LHCN-M2 (cell line): ENCODE data around the gene CTF1. TPM values are rescaled to one million over a fixed set of nuclear protein-coding genes. Genes with fewer than 3 reads are reported as not detected.
"Not testable (repeated sequence)": the region's sequence is repeated elsewhere in the genome, so short reads cannot be mapped to it uniquely, and the experiment has no call there.

ENCODE experiments used
- DNase-seq: peaks from one replicate; pipeline ENCODE4 v3.0.0-alpha.2; 2012; ENCODE audit warnings: low read depth
- total RNA-seq: library from RNA; depleted of rRNA; stranded (reverse); fragments of >200 nt; gene quantifications from 2 replicates; pipeline ENCODE4 v1.2.3, GENCODE V29; 2014

CTF1 gene
- total RNA-seq, 1 experiment from 2014 or later = 4.1 TPM

GRCh38 chr16:30887927-30888326 lies 8.5 kb upstream of the CTF1 start:
- DNase-seq = no peak

DNA sequence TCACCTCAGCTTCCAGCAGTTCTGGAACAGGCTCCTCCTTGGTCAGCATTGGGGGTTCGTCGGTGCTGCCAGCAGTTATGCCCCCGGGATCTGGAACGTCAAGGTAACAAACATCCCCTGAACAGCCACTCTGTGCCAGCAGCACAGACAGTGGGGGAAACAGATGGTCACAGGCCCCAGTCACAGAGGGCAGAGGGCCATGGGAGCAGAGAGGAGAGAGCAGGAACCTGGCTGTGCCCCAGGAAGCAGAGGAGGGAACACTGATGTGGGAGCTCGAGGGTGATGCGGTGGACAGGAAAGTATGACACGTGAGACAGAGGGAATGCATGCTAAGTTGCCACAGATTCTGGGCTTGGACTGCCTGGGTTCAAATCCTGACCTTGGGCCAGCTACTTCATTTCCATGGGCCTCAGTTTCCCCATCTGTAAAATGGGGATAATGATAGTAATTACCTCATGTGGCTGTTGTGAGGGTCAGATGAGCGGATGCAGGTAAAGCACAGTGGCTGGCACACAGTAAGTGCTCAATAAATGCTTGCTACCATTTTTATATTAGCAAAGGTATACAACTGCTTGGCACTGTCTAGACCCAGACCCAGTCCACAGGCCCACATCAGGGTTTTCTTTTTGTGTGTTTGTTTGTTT lies 7.4 kb upstream of the CTF1 start:
- no peak for DNase-seq

GRCh38 chr16:30889721-30890120 lies 6.7 kb upstream of the CTF1 start:
- DNase-seq = no peak

GRCh38 chr16:30891043-30891823 lies 5.2 kb upstream of the CTF1 start:
- not testable (repeated sequence) for DNase-seq

DNA sequence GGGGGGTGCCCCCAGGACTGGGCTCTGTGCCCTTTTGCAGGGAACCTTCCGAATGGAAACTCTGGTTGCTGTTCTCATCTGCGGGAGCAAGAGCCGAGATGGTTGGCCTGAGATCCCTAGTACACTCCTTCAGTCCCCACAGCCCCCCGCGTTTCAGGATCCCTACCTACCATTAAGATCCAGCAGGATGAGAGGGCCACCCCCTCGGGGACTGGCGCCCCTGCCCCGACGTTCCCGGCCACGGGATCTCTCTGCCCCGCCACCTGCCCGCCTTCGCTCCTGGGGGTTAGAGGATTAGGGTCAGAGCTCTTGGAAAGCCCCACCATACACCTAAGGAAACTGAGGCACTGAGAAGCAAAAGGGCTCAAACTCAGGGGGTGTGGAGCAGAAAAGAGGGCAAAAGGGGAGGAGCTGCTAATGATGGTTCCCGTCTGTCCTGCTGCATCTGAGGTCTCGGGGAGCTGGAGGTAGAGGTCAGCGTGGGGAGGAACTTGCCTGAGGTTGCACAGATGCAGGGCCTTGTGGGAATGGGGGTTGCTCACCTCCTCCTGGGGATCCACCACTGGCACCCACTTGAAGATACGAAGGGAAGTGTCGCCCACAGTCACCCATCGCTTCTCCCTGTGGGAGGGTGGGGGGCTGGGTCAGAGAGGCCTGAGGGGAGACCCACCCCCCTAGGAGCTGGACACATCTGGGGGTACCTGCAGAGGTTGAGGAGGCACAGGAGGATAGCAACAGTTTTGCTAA lies 3.6 kb upstream of the CTF1 start:
- no peak for DNase-seq

- no peak for DNase-seq
These were observed 3.0 kb upstream of the CTF1 start for GRCh38 chr16:30893417-30893743.

- peak; percentile 79 for DNase-seq
These were observed 2.5 kb upstream of the CTF1 start, which contains the start of gene BCL7C for GRCh38 chr16:30893744-30894539. BCL7C (minus strand) TSS chr16:30894077; CDS start chr16:30893944, 133 bp downstream.

DNA sequence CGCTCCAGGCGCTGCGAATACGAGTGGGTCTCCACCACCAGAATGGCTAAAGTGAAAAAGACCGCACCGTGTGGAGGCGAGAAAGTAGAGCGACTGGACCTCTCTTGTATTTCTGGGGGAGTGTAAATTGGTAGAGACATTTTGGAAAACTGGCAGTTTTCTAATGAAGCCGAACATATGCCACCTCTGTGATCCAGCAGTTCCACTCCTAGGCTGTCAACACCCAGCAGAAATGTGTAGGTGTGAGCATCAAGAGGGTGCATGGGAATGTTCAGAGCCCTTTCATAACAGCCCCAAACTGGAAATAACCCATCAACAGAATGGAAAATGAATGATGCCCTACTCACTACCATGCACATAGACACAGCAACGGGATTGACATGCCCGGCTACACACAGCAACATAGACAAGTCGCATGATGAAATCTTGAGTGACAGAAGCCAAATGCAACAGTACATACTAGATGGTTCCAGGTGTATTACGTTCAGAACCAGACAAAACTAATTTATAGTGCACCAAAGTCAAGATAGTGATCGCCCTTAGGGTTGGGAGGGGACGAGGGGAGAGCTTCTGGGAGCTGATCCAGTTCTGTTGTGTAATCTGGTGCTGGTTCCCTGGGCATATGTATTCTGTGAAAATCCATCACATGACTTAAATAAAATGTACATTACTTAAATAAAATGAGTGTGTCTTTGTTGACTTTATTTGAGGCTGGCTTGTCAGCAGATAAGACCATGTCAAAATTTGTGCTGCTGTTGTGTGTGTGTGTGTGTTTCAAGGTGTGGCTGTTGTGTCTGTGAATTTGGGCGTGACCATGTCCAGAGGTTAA lies 1.7 kb upstream of the CTF1 start:
- DNase-seq = no peak

GRCh38 chr16:30895627-30896260 lies 670 bp upstream of the CTF1 start:
- DNase-seq = no peak

DNA sequence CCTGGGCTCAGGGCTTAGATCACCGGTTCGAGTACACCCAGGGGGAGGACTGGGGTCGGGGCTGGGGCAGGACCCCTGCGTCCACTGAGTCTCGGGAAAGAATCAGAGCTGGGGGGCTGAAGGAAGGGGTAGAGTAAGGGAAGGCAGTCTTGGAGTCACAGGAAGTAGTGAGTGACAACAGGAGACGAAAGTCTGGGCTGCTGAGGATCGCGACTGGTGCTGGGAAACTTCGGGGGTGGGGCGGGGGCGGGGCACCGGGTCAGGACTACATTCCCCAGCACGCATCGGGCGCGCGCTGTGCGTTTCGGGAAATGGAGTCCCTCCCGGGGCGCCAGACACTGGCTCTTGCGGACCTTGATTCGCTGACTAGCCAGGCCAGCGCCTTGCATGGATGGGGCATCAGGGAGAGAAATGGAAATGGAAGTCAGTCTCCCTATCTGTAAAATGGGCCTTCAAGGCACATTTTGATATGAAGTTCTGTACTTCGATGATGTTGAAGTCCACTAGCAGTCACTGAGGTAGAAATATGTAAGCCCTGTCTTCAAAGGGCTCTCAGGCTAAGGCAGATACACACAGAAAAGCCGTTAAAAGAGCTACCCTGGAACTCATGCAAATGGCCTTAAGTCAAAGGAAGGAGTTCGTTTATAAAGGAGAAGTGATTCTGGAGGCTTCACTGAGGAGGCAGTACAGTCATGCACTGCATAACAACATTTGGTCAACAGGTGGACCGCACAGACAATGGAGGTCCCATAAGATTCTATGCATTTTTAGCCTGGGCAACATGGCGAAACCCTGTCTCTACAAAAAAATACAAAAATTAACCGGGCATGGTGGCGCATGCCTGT lies 697 bp downstream of the CTF1 start:
- peak; percentile 87 for DNase-seq

GRCh38 chr16:30899794-30900193 lies 3.4 kb downstream of the CTF1 start:
- DNase-seq = no peak

- no peak for DNase-seq
These were observed 4.2 kb downstream of the CTF1 start for GRCh38 chr16:30900588-30900987.

DNA sequence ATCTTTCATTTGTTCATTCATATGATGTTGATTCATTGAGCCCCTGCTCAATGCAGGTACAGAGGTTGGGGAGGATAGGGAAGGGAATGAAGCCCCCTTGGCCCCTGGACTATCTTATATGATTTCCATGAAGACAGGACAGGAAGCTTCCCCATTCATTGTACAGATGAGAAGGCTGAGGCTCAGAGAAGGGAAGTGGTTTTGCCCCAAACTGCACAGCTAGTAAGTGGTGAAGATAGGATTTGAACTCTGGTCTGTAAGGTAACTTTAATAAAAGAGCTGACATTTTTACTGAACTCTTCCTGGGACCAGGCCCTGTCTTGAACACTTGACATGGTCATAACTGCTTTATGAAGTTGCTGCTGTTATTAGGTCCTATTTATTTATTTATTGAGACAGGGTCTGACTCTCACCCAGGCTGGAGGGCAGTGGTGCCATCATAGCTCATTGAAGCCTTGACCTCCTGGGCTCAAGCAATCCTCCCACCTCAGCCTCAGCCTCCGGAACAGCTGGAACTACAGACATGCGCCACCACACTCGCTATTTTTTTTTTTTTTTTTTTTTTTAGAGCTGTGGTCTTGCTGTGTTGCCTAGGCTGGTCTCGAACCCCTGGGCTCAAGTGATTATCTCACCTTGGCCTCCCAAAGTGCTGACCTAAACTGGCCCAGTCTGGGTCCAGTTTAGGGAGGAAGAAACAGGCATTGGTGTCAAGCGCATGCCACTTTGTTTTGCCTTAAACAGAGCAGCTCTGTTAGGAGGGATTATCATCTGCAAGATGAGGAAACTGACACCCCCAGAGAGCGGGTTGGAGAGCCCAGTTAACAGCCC lies 5.0 kb downstream of the CTF1 start:
- DNase-seq = peak; percentile 35

DNA sequence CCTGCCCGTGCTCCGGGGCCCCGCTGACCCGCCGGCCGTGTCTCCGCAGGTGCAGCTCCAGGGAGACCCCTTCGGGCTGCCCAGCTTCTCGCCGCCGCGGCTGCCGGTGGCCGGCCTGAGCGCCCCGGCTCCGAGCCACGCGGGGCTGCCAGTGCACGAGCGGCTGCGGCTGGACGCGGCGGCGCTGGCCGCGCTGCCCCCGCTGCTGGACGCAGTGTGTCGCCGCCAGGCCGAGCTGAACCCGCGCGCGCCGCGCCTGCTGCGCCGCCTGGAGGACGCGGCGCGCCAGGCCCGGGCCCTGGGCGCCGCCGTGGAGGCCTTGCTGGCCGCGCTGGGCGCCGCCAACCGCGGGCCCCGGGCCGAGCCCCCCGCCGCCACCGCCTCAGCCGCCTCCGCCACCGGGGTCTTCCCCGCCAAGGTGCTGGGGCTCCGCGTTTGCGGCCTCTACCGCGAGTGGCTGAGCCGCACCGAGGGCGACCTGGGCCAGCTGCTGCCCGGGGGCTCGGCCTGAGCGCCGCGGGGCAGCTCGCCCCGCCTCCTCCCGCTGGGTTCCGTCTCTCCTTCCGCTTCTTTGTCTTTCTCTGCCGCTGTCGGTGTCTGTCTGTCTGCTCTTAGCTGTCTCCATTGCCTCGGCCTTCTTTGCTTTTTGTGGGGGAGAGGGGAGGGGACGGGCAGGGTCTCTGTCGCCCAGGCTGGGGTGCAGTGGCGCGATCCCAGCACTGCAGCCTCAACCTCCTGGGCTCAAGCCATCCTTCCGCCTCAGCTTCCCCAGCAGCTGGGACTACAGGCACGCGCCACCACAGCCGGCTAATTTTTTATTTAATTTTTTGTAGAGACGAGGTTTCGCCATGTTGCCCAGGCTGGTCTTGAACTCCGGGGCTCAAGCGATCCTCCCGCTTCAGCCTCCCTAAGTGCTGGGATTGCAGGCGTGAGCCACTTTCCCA lies 5.9 kb downstream of the CTF1 start:
- peak; percentile 50 for DNase-seq

GRCh38 chr16:30903002-30903401 lies 6.6 kb downstream of the CTF1 start:
- DNase-seq = no peak

- peak; percentile 36 for DNase-seq
These were observed 7.2 kb downstream of the CTF1 start for GRCh38 chr16:30903596-30903995.

DNA sequence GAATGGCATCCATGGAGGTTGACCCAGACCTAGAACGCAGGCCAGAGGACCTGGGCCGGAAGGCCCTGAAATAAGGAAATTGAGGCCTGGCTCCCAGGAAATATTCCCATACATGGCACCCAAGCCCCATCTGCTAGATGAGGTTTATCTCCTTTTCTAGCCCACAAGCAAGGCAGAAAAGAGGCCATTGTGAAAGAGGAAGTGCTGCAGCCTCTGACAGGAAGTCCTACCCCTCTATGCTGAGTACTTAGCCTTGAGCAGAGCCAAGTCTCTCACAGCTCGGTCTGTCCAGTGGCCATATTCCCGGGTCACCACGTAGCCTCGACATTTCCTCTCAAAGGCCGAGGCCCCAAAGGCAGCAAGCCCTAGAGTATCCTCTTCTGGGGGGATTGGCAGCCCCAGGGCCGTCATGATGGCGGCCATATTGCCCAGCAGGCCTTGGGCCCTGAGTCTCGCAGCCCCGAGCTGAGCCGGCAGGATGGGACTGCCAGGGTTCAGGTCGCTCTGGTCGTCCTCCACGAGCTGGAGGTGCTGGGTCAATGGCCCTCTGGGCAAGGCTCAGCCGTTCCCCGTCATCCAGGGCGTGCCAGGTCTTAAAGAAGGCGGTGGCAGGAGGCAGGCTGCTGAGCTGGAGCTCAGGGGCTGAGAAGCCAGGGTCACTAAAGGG lies 7.8 kb downstream of the CTF1 start:
- no peak for DNase-seq
